ENCODE measurements around the gene IPCEF1.

Gene IPCEF1

GRCh38 chr6:154325142-154325541 lies 31.5 kb downstream of the IPCEF1 start:
- H3K4me3 ChIP-seq (replicated peaks; ENCODE audit: low read depth, low read length): no peak overlapping the region
- TF ChIP-seq, protein P1, sequence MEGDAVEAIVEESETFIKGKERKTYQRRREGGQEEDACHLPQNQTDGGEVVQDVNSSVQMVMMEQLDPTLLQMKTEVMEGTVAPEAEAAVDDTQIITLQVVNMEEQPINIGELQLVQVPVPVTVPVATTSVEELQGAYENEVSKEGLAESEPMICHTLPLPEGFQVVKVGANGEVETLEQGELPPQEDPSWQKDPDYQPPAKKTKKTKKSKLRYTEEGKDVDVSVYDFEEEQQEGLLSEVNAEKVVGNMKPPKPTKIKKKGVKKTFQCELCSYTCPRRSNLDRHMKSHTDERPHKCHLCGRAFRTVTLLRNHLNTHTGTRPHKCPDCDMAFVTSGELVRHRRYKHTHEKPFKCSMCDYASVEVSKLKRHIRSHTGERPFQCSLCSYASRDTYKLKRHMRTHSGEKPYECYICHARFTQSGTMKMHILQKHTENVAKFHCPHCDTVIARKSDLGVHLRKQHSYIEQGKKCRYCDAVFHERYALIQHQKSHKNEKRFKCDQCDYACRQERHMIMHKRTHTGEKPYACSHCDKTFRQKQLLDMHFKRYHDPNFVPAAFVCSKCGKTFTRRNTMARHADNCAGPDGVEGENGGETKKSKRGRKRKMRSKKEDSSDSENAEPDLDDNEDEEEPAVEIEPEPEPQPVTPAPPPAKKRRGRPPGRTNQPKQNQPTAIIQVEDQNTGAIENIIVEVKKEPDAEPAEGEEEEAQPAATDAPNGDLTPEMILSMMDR (IDR thresholded peaks at IDR 0.05; ENCODE audit: low read length, missing control alignments): no peak
- no peak for DNase-seq (ENCODE audit: low read depth)

GRCh38 chr6:154320181-154320580 lies 36.4 kb downstream of the IPCEF1 start:
- no peak for DNase-seq (ENCODE audit: low read depth)
- no peak overlapping the region for H3K4me3 ChIP-seq (replicated peaks; ENCODE audit: low read depth, low read length)
- TF ChIP-seq, protein P1 (IDR thresholded peaks at IDR 0.05; ENCODE audit: low read length, missing control alignments): no peak

- TF ChIP-seq, protein P1 (IDR thresholded peaks at IDR 0.05; ENCODE audit: low read length, missing control alignments): no peak
- DNase-seq (ENCODE audit: low read depth): peak; percentile 21
- no peak overlapping the region for H3K4me3 ChIP-seq (replicated peaks; ENCODE audit: low read depth, low read length)
These were observed 37.3 kb downstream of the IPCEF1 start for GRCh38 chr6:154319231-154319858.

DNA sequence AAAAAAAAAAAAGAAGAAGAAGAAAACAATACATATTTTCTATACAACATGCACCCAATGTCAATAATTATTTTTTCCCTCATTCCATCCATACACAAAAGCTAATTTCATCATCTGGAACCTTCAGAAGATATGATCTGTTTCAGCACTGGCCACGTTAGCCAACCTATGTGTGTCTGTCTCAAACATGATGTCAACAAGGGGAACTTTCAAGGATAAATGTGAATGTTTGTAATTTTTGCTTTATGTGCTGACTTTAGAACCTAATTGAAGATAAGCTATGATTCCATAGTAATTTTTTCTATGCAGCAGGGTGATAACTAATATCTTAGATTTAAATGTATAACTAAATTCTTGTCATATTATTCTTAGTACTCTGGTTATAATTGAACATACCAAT lies 37.9 kb downstream of the IPCEF1 start:
- TF ChIP-seq, protein P1 (IDR thresholded peaks at IDR 0.05; ENCODE audit: low read length, missing control alignments): no peak
- peak; percentile 12 for DNase-seq (ENCODE audit: low read depth)
- no peak overlapping the region for H3K4me3 ChIP-seq (replicated peaks; ENCODE audit: low read depth, low read length)

GRCh38 chr6:154316131-154316530 lies 40.5 kb downstream of the IPCEF1 start:
- H3K4me3 ChIP-seq (replicated peaks; ENCODE audit: low read depth, low read length): no peak overlapping the region
- no peak for DNase-seq (ENCODE audit: low read depth)
- TF ChIP-seq, protein P1 (IDR thresholded peaks at IDR 0.05; ENCODE audit: low read length, missing control alignments): no peak

GRCh38 chr6:154314084-154314483 lies 42.5 kb downstream of the IPCEF1 start:
- no peak for DNase-seq (ENCODE audit: low read depth)
- TF ChIP-seq, protein P1 (IDR thresholded peaks at IDR 0.05; ENCODE audit: low read length, missing control alignments): no peak
- no peak overlapping the region for H3K4me3 ChIP-seq (replicated peaks; ENCODE audit: low read depth, low read length)

GRCh38 chr6:154308986-154309385 lies 47.6 kb downstream of the IPCEF1 start:
- no peak for DNase-seq (ENCODE audit: low read depth)
- TF ChIP-seq, protein P1 (IDR thresholded peaks at IDR 0.05; ENCODE audit: low read length, missing control alignments): no peak
- no peak overlapping the region for H3K4me3 ChIP-seq (replicated peaks; ENCODE audit: low read depth, low read length)
